Fibroblast of the aortic adventitia (primary cell): ENCODE measurements around the gene HTT. TPM values are rescaled to one million over a fixed set of nuclear protein-coding genes. Genes with fewer than 3 reads are reported as not detected.
A peak's percentile ranks its signal among the peaks of the same experiment; 100 is the strongest.

Source experiments
- DNase-seq: peaks from one replicate; pipeline ENCODE4 v3.0.0-alpha.2; 2010; ENCODE audit warnings: low read depth
- H3K4me3 ChIP-seq: 2 replicates; pipeline ENCODE4 v1.5.1; 2011; ENCODE audit warnings: low read depth, mild to moderate bottlenecking, control low read depth, low read length, moderate library complexity
- total RNA-seq: library from RNA; depleted of rRNA; stranded (reverse); fragments of >200 nt; gene quantifications from 2 replicates; pipeline ENCODE4 v1.2.3, GENCODE V29; 2012; ENCODE audit warnings: low replicate concordance
- TF ChIP-seq, protein P1 (sequence below): IDR thresholded peaks from 2 replicates; pipeline ENCODE4 v1.5.1; 2011; ENCODE audit warnings: mild to moderate bottlenecking, low read length, control low read depth, inconsistent platforms; ENCODE audit not compliant: insufficient read depth

HTT gene
- total RNA-seq, 1 donor, result 49.9 TPM

DNA sequence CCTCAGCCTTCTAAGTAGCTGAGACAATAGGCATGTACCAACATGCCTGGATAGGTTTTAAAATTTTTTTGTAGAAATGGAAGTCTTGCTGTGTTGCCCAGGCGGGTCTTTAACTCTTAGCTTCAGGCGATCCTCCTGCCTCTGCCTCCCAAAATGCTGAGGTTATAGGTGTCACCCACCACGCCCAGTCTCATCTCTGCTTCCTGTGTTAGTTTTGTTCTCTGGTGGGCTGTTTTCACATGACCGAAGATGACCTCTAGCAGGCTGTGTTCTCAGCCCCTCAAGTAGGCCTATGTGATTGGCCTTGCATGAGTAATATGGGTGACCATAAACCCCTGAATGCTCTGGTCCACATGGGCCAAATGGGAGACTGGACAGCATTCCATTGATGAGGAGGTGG lies 117.7 kb downstream of the HTT start:
- DNase-seq, result no peak
- no peak overlapping the region for H3K4me3 ChIP-seq

DNA sequence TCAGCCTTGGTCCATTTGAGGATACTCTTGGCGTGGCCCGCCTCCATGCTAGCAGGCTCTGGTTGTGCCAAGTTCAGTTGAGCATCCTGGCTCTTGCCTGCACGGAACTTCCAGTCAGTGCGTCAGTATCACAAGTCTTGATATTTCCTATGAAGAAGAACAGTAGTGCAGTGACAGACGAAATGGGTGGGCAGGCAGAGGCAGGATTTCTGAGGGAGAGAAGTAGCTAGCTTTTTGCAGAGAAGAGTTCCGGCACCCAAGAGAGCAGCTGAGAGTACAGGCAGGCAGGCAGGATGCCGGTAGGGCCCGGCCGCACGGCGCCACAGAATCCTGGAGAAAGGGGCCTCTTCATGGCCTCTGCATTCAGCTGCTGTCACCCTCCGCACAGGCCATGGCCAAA lies 118.3 kb downstream of the HTT start:
- no peak for DNase-seq
- no peak overlapping the region for H3K4me3 ChIP-seq

More for the DNA sequence above, 117.7 kb downstream of the HTT start:
- TF ChIP-seq, protein P1, sequence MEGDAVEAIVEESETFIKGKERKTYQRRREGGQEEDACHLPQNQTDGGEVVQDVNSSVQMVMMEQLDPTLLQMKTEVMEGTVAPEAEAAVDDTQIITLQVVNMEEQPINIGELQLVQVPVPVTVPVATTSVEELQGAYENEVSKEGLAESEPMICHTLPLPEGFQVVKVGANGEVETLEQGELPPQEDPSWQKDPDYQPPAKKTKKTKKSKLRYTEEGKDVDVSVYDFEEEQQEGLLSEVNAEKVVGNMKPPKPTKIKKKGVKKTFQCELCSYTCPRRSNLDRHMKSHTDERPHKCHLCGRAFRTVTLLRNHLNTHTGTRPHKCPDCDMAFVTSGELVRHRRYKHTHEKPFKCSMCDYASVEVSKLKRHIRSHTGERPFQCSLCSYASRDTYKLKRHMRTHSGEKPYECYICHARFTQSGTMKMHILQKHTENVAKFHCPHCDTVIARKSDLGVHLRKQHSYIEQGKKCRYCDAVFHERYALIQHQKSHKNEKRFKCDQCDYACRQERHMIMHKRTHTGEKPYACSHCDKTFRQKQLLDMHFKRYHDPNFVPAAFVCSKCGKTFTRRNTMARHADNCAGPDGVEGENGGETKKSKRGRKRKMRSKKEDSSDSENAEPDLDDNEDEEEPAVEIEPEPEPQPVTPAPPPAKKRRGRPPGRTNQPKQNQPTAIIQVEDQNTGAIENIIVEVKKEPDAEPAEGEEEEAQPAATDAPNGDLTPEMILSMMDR, result no peak

DNA sequence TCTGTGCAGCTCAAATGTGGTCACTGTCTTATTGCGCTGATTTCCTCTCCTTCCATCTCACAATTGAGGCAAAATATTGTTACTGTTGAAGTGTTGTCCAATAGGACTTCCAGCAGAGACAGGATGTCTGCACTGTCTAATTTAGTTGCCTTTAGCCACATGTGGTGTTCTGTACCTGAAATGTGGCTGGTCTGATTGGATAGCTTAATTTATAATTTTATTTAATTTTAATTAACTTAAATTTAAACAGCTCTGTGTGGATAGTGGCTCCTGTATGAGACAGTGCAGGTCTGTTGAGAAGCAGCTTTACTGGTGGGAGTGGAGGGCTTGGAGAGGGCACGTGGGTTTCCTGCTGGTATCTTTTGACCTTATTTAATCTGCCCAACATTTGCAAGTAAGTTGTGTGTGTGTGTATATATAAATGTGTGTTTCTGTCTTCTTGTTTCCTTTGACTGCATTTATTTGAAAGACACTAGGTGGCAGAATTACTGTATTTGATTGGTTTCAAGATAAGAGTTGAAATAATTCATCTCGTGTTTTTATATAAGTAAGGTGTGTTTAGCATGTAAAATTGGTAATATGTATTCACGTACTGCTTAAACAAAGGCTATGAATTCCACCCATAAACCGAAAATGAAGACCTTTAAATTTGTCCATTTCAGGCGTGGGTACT lies 119.2 kb downstream of the HTT start:
- TF ChIP-seq, protein P1, result peak; percentile 39
- H3K4me3 ChIP-seq, result no peak overlapping the region
- peak; percentile 27 for DNase-seq

More for the DNA sequence above, 118.3 kb downstream of the HTT start:
- TF ChIP-seq, protein P1, result no peak

DNA sequence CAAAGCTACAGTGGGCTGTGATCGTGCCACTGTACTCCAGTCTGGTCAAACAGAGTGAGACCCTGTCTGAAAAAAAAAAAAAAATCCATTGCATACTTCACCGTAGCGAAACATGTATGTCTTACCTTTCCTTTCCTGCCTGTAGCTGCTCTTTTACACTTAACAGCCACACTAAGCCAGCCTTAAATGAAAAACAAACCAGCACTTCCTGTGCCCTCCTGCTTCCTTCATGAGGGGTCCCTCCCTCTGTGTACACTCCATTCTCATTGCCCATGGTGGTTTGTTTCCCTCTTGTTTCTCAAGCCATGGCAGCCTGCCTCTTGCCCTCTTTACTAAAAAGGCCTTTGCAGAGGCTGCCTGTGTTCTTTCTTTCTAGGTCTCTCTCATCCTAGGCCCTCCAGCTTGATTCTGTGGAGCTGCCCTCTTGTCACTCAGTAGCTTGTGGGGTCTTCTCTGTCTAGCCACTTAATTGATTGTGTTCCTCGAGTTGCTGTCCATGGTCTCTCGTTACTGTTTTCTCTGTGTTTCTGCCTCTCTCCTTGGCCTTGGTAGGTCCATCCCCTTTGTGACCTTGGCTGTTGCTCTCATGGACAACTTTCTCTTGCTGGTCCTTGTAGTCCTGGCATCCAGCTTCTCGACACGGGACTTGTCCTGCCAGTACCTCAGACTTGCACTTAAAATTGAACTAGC lies 122.3 kb downstream of the HTT start:
- H3K4me3 ChIP-seq, result no peak overlapping the region
- DNase-seq, result no peak
- TF ChIP-seq, protein P1, result no peak

DNA sequence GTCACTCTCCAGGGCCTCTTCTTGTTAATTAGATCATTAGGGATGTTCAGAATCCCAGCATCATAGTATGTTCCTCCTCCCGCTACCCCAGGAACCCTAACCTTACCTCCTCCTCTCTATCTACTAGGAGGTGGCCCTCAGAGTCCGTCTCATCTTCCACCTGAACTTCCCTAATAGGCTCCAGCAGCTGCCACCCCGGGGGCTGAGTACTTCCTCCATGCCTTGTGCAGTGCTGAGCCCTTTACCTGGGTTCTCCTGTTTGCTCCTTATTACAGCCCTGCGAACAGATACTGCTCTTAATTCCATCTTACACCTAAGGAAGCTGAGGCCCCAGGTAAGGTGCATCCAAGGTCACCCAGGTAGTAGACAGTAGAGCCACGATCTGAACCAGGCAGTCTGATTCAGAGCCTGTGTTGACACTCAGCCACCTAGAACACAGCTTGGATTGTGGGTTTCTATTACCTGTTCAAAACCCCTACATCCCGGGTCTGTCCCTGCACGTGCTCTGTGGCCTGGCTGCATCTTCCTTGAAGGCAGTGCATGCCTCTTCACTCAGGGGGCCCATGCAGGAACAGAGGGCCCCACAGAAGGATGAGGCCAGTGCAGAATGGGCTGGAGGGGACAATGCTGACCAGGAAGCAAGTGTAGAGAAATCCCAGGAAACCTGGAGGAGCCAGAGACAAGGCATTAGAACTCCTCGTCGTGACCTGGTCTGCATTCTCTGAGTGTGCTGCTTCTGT lies 123.1 kb downstream of the HTT start:
- TF ChIP-seq, protein P1, result no peak
- DNase-seq, result no peak
- H3K4me3 ChIP-seq, result no peak overlapping the region

DNA sequence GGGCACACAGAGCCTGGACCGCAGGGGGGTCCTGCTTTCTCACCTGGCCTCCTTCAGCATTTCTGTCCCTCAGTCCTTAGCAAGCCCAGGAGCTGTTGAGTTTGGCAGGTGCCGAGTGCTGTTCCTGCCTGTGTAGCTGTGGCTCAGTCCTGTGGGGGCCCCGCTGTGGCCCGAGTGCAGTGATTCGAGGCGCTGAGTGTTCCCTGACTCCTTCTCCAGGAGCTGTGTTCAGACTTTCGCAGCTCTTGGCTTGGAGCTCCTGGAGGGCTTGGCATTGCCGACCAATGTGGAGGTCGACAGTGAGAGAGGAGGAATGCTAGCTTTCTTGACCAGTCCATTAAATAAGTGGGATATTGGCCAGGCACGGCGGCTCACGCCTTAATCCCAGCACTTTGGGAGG lies 124.4 kb downstream of the HTT start:
- no peak for DNase-seq
- TF ChIP-seq, protein P1, result no peak
- H3K4me3 ChIP-seq, result no peak overlapping the region
